Measurements from ENCODE around the gene PVR.

PVR gene

GRCh38 chr19:44680536-44680935 is 36.8 kb downstream of the PVR start:
- no peaks in the 10 kb centered on the region for H3K27me3 ChIP-seq (ENCODE audit: insufficient read depth, poor library complexity, severe bottlenecking)
- H3K4me3 ChIP-seq (replicated peaks; ENCODE audit: insufficient read depth, low read length) = no peak overlapping the region
- no peak for DNase-seq (ENCODE audit: low read depth in 1 of 2, low spot score in 1 of 2)
- TF ChIP-seq SPI1 (IDR thresholded peaks at IDR 0.05; ENCODE audit: borderline replicate concordance, low read depth) (no peak), POLR2AphosphoS5 (IDR thresholded peaks at IDR 0.05; ENCODE audit: low read depth) (no peak), REST (IDR thresholded peaks at IDR 0.05; ENCODE audit: insufficient replicate concordance, low read depth) (no peak), GABPA (IDR thresholded peaks at IDR 0.05; ENCODE audit: low read depth) (no peak), CTCF (IDR thresholded peaks at IDR 0.05; ENCODE audit: insufficient read depth, low read length) (no peak)
- H3K27ac ChIP-seq (replicated peaks) = no peak overlapping the region

- no peak for TF ChIP-seq POLR2AphosphoS5 (IDR thresholded peaks at IDR 0.05; ENCODE audit: low read depth)
- TF ChIP-seq GABPA (IDR thresholded peaks at IDR 0.05; ENCODE audit: low read depth) = no peak
- TF ChIP-seq CTCF (IDR thresholded peaks at IDR 0.05; ENCODE audit: insufficient read depth, low read length) = no peak
- no peak for TF ChIP-seq SPI1 (IDR thresholded peaks at IDR 0.05; ENCODE audit: borderline replicate concordance, low read depth)
- no peak for TF ChIP-seq REST (IDR thresholded peaks at IDR 0.05; ENCODE audit: insufficient replicate concordance, low read depth)
- no peak overlapping the region for H3K27ac ChIP-seq (replicated peaks)
- no peak for DNase-seq (ENCODE audit: low read depth in 1 of 2, low spot score in 1 of 2)
- no peaks in the 10 kb centered on the region for H3K27me3 ChIP-seq (ENCODE audit: insufficient read depth, poor library complexity, severe bottlenecking)
- no peak overlapping the region for H3K4me3 ChIP-seq (replicated peaks; ENCODE audit: insufficient read depth, low read length)
Observed at GRCh38 chr19:44681992-44682790, 38.5 kb downstream of the PVR start.

GRCh38 chr19:44682807-44683206 is 39.1 kb downstream of the PVR start:
- Histone ChIP-seq H3K27ac (replicated peaks) (no peak overlapping the region), H3K27me3 (ENCODE audit: insufficient read depth, poor library complexity, severe bottlenecking) (no peaks in the 10 kb centered on the region), H3K4me3 (replicated peaks; ENCODE audit: insufficient read depth, low read length) (no peak overlapping the region)
- no peak for DNase-seq (ENCODE audit: low read depth in 1 of 2, low spot score in 1 of 2)
- no peak for TF ChIP-seq REST (IDR thresholded peaks at IDR 0.05; ENCODE audit: insufficient replicate concordance, low read depth)
- TF ChIP-seq POLR2AphosphoS5 (IDR thresholded peaks at IDR 0.05; ENCODE audit: low read depth) = no peak
- no peak for TF ChIP-seq CTCF (IDR thresholded peaks at IDR 0.05; ENCODE audit: insufficient read depth, low read length)
- TF ChIP-seq GABPA (IDR thresholded peaks at IDR 0.05; ENCODE audit: low read depth) = no peak
- TF ChIP-seq SPI1 (IDR thresholded peaks at IDR 0.05; ENCODE audit: borderline replicate concordance, low read depth) = no peak
